ENCODE results near the gene DDIT4. TPM values are rescaled to one million over a fixed set of nuclear protein-coding genes. Genes with fewer than 3 reads are reported as not detected.
A peak's percentile ranks its signal among the peaks of the same experiment; 100 is the strongest.
"Not testable (repeated sequence)": the region's sequence is repeated elsewhere in the genome, so short reads cannot be mapped to it uniquely, and the experiment has no call there.

Gene DDIT4
- total RNA-seq: 100 to 1,000 TPM in 3 of 4 donors, 10 to 100 TPM in 1; 77.4 to 247 (median 146) TPM

GRCh38 chr10:72273410-72274212 lies at the start of gene DDIT4:
Gene DDIT4, plus strand, starts transcription at chr10:72273924. Its CDS starts 293 bp downstream, at chr10:72274217.
- Histone ChIP-seq H3K27ac (replicated peaks in 1 of 4) (peak within 1 kb of the TSS; percentile 98 to 100 (median 99)), H3K36me3 (peaks cover 13 to 27% (median 18%) of the 10 kb centered on the region in 4 donors), H3K9me3 (no peaks in the 10 kb centered on the region), H3K4me3 (peak within 1 kb of the TSS; percentile 65 to 95 (median 86)), H3K27me3 (no peaks in the 10 kb centered on the region), H3K4me1 (peaks cover 27 to 47% (median 37%) of the 10 kb centered on the region in 4 donors)
- TF ChIP-seq POLR2A (IDR thresholded peaks at IDR 0.05; ENCODE audit: low read depth) (peak; percentile 99), POLR2AphosphoS5 (IDR thresholded peaks at IDR 0.05) (peak; percentile 100), CTCF (IDR thresholded peaks at IDR 0.05) (no peak), EP300 (IDR thresholded peaks at IDR 0.05) (no peak)
- 2% methylated on average over 33 of the region's 67 CpGs for WGBS
- intact Hi-C loops (cut with DNase I): loop anchor here (2.0 to 5.0 kb wide), 2 partner anchors 55 to 56 kb away; partner anchors contain the start of genes ANAPC16 and ASCC1
- DNase-seq (ENCODE audit: extremely low spot score): peak; percentile 100

GRCh38 chr10:72224191-72224590 lies 49.5 kb upstream of the DDIT4 start:
- intact Hi-C loops (cut with DNase I): loop anchor here (5.0 to 10.0 kb wide), 2 partner anchors 113 to 269 kb away; no protein-coding TSS in a partner anchor
- not testable (repeated sequence) for H3K9me3 ChIP-seq; DNase-seq (ENCODE audit: extremely low spot score); H3K27me3 ChIP-seq; H3K4me3 ChIP-seq
- H3K4me1 ChIP-seq: peaks cover 39 to 81% (median 71%) of the 10 kb centered on the region in 4 donors
- 90% methylated on average over 6 of the region's 6 CpGs for WGBS
- peaks cover 0 to 46% (median 34%) of the 10 kb centered on the region in 4 donors for H3K36me3 ChIP-seq
- peak overlapping the region; percentile 65 to 79 (median 72) for H3K27ac ChIP-seq (replicated peaks in 1 of 4)

GRCh38 chr10:72226418-72227027 lies 47.2 kb upstream of the DDIT4 start:
- no peaks in the 10 kb centered on the region for H3K9me3 ChIP-seq
- H3K27ac ChIP-seq (replicated peaks in 1 of 4): peak overlapping the region; percentile 24 to 79 (median 58)
- TF ChIP-seq POLR2AphosphoS5 (IDR thresholded peaks at IDR 0.05) (no peak), EP300 (IDR thresholded peaks at IDR 0.05) (no peak), POLR2A (IDR thresholded peaks at IDR 0.05; ENCODE audit: low read depth) (no peak), CTCF (IDR thresholded peaks at IDR 0.05) (no peak)
- intact Hi-C loops (cut with DNase I): loop anchor here (10.0 kb wide), 1 partner anchor 272 kb away; no protein-coding TSS in a partner anchor
- 90% methylated on average over 6 of the region's 6 CpGs for WGBS
- H3K4me3 ChIP-seq: no peak overlapping the region
- DNase-seq (ENCODE audit: extremely low spot score): no peak
- no peaks in the 10 kb centered on the region for H3K27me3 ChIP-seq
- H3K36me3 ChIP-seq: peaks cover 11 to 43% (median 30%) of the 10 kb centered on the region in 4 donors
- H3K4me1 ChIP-seq: peaks cover 46 to 81% (median 68%) of the 10 kb centered on the region in 4 donors

GRCh38 chr10:72227826-72228225 lies 45.9 kb upstream of the DDIT4 start:
- intact Hi-C loops (cut with DNase I): loop anchor here (10.0 kb wide), 1 partner anchor 273 kb away; no protein-coding TSS in a partner anchor
- peak overlapping the region; percentile 31 to 70 (median 64) for H3K27ac ChIP-seq (replicated peaks in 1 of 4)
- no peak for DNase-seq (ENCODE audit: extremely low spot score)
- no peak overlapping the region for H3K4me3 ChIP-seq
- H3K9me3 ChIP-seq: no peaks in the 10 kb centered on the region
- peaks cover 15 to 56% (median 43%) of the 10 kb centered on the region in 4 donors for H3K36me3 ChIP-seq
- peaks cover 38 to 73% (median 56%) of the 10 kb centered on the region in 4 donors for H3K4me1 ChIP-seq
- WGBS: 88% methylated on average over 6 of the region's 6 CpGs
- no peaks in the 10 kb centered on the region for H3K27me3 ChIP-seq
- TF ChIP-seq CTCF (IDR thresholded peaks at IDR 0.05) (no peak), EP300 (IDR thresholded peaks at IDR 0.05) (no peak), POLR2A (IDR thresholded peaks at IDR 0.05; ENCODE audit: low read depth) (no peak), POLR2AphosphoS5 (IDR thresholded peaks at IDR 0.05) (no peak)

- Histone ChIP-seq H3K9me3 (no peaks in the 10 kb centered on the region), H3K4me1 (peaks cover 33 to 67% (median 50%) of the 10 kb centered on the region in 4 donors), H3K27me3 (no peaks in the 10 kb centered on the region), H3K27ac (replicated peaks in 1 of 4) (peak overlapping the region; percentile 31 to 70 (median 64)), H3K4me3 (no peak overlapping the region), H3K36me3 (peaks cover 15 to 61% (median 48%) of the 10 kb centered on the region in 4 donors)
- TF ChIP-seq EP300 (IDR thresholded peaks at IDR 0.05) (no peak), POLR2AphosphoS5 (IDR thresholded peaks at IDR 0.05) (no peak), POLR2A (IDR thresholded peaks at IDR 0.05; ENCODE audit: low read depth) (no peak), CTCF (IDR thresholded peaks at IDR 0.05) (no peak)
- WGBS: 82% methylated on average over 2 of the region's 2 CpGs
- intact Hi-C loops (cut with DNase I): loop anchor here (10.0 kb wide), 1 partner anchor 274 kb away; no protein-coding TSS in a partner anchor
- DNase-seq (ENCODE audit: extremely low spot score): no peak
These were observed 45.4 kb upstream of the DDIT4 start for GRCh38 chr10:72228318-72228751.
